Measurements from ENCODE around the gene SPTBN1.

DNA sequence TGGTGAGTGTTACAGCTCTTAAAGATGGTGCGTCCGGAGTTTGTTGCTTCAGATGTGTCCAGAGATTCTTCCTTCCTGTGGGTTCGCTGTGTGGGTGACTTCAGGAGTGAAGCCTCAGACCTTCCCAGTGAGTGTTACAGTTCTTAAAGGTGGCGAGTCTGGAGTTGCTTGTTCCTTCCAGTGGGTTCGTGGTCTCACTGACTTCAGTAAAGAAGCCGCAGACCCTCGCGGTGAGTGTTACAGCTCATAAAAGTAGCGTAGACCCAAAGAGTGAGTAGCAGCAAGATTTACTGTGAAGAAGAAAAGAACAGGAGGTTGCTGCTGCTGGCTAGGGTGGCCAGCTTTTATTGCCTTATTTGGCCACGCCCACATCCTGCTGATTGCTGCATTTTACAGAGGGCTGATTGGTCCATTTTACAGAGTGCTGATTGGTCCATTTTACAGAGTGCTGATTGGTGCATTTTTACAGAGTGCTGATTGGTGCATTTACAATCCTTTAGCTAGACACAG lies 34.0 kb upstream of the SPTBN1 start:
- TF ChIP-seq GATA2 (IDR thresholded peaks at IDR 0.05; ENCODE audit: low read depth, low read length) (no peak), GATA3 (IDR thresholded peaks at IDR 0.05; ENCODE audit: low read depth, low read length) (no peak)

Data from SH-SY5Y (cell line).